ENCODE data around the gene R3HDM2.
A peak's percentile ranks its signal among the peaks of the same experiment; 100 is the strongest.

Gene R3HDM2

GRCh38 chr12:57240066-57240921 is 190.5 kb downstream of the R3HDM2 start:
- peak; percentile 53 for DNase-seq (ENCODE audit: low read depth, low spot score)

DNA sequence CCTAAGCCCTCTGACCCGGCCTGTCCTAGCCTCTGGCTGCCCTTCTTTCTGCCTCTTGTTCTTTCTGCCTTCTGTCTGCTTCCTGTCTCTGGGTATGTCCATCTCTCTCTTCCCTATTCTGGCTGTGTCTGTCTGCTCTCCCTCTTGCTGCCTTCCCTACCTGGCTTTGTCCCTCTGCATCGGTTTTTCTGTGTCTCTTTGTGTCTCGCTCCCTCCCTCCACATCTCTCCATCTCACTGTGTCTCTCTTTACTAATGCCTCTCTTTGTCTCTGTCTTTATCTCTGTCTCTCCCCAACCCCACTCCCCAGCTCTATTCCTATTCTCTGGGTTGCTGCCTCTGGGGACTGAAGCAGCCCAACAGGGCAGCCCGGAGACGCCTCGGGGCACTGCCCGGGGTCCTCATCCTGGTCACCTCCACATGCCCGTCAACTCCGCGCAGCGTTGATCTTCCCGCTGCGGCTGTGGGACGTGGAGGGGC is 191.2 kb downstream of the R3HDM2 start:
- DNase-seq (ENCODE audit: low read depth, low spot score) = no peak

GRCh38 chr12:57238854-57239554 is 191.8 kb downstream of the R3HDM2 start:
- peak; percentile 95 for DNase-seq (ENCODE audit: low read depth, low spot score)

- no peak for DNase-seq (ENCODE audit: low read depth, low spot score)
Observed at GRCh38 chr12:57237932-57238853, 192.7 kb downstream of the R3HDM2 start.

- DNase-seq (ENCODE audit: low read depth, low spot score) = no peak
Observed at GRCh38 chr12:57237596-57237931, 193.3 kb downstream of the R3HDM2 start.

GRCh38 chr12:57236925-57237595 is 193.8 kb downstream of the R3HDM2 start:
- DNase-seq (ENCODE audit: low read depth, low spot score) = no peak

DNA sequence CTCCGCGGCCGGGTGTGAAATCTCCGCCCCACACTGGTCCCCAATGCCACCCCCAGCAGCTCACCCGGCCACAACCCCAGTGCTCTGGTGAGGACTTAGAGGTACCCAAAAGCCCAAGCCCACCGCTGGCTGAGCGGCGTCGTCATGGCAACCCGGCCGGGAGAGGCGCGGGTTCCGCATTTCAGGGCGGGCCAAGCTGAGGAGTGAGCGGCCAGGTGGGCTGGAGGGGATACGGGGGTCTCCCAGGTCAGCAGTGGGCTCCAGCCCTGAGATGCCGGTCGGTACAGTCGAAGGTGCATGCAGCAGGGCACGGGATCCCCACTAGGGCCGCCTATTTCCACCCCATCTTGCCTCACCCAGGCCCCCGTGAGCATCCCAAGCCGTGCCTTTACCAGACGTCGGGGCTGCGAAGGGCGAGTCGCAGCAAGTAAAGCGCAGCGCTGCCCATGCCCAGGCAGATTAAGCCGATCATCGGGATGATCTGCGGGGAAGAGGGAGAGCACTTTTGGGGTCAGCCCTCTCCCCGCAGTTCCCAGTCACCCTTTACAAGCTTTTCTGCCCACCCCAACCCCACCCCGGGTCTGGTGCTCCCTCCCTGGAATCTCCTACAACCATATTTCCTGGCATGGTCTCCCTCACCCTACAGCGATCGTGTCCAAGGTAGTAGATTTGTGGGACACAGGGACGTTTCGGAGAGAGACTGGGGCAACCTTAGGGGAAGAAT is 194.5 kb downstream of the R3HDM2 start:
- DNase-seq (ENCODE audit: low read depth, low spot score) = no peak

- no peak for DNase-seq (ENCODE audit: low read depth, low spot score)
Observed at GRCh38 chr12:57235728-57236131, 195.1 kb downstream of the R3HDM2 start.

DNA sequence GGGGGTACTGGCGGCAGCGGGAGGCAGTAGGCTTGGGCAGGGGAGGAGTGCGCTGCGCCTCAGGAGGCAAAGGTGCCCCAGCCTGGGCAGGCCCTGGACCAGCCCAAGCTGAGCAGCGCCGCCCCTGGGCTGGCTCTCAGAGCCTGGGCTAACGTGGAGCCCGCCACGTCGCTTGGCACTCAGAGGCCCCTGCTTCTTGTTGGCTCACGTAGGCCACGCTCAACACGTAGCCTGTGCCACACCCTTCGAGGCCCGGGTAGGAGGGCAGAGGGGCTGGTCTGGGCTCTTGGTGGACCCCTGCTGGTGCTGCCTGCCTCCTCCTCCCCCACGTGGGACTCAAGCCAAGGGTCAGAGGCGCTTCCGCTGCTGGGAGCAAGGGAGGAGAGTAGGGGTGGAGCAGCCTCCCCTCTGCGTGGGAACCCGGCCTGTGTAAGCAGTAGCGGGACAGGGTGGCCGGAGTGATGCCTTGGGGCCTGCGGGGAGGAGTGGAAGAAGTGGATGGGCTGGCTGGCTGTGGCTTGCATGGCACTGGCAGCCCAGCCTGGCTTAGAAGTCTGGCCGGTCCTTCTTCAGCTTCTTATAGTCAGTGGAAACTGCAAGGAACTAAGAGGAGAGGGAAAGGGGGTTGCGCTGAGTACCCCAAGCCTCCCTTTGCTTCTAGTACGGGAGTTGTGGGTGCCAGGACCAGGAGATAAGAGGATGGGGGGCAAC is 195.7 kb downstream of the R3HDM2 start:
- DNase-seq (ENCODE audit: low read depth, low spot score) = no peak

DNA sequence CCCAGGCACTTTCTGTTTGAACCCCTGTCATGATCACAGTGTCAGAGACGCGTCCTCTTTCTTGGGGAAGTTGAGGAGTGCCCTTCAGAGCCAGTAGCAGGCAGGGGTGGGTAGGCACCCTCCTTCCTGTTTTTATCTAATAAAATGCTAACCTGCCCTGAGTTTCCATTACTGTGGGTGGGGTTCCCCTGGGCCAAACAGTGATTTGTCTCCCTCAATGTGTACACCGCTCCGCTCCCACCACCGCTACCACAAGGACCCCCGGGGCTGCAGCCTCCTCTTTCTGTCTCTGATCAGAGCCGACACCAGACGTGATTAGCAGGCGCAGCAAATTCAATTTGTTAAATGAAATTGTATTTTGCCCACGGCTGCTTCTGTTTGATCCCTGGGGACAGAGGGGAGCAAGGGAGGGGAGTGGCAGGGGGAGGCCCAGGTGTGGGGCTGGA is 196.2 kb downstream of the R3HDM2 start:
- no peak for DNase-seq (ENCODE audit: low read depth, low spot score)

- DNase-seq (ENCODE audit: low read depth, low spot score) = no peak
Observed at GRCh38 chr12:57234233-57234570, 196.6 kb downstream of the R3HDM2 start.

DNA sequence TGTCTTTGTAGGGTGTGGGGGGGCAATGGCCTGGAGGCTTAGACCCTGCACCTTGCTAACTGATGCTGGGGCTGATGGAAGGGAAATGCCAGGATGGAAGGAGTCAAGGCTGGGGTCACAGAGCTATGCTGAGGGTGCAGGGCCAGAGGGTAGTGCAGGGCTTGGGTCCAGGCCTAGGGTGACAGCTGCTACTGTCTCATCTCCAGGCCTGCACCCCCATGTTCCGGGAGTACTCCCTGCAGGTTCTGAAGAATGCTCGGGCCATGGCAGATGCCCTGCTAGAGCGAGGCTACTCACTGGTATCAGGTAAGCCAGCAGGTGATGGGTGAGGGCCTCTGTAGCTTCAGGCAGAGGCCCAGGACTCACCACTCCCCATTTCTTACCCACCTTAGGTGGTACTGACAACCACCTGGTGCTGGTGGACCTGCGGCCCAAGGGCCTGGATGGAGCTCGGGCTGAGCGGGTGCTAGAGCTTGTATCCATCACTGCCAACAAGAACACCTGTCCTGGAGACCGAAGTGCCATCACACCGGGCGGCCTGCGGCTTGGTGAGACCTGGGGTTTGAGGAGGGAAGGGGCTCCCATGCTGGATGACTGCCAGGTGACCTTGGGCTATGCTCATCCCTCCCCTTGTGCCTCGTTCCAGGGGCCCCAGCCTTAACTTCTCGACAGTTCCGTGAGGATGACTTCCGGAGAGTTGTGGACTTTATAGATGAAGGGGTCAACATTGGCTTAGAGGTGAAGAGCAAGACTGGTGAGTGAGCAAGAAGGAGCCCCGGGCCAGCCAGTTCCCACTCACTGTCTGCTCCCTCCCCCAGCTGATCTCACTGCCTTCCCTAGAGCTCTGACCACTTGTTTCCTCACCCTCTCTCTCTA is 197.2 kb downstream of the R3HDM2 start:
- no peak for DNase-seq (ENCODE audit: low read depth, low spot score)

- no peak for DNase-seq (ENCODE audit: low read depth, low spot score)
Observed at GRCh38 chr12:57232156-57232756, 198.6 kb downstream of the R3HDM2 start.

GRCh38 chr12:57231276-57232021 is 199.4 kb downstream of the R3HDM2 start:
- no peak for DNase-seq (ENCODE audit: low read depth, low spot score)

DNA sequence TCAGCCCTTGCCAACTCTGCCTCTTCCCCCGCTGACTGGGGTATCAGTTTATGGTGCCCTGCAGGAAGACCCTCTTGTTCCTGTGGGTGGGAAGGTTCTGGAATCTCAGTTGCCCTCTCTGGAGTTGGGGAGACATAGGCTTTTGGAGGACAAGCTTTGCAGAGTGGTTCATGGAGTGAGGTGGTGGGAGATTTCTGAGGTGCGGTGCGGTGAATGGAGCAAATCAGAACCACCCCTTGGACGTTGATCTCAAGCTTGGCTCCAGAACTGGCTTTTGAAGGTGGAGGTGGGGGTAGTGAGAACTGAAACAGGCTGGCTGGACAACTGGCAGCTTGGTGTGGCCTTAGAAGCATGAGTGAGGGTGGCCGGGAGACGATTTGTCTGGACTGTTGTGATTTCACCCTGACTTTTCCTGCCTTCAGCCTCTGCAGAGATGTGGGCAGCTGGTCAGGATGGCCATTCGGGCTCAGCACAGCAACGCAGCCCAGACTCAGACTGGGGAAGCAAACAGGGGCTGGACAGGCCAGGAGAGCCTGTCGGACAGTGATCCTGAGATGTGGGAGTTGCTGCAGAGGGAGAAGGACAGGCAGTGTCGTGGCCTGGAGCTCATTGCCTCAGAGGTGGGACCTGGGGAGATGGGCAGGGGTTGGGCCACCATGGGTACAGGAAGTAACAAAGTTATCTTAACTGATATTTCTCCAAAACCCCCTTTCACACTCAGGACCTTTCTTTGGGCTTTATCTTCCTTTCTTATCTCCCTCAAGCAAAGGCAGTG is 200.3 kb downstream of the R3HDM2 start:
- no peak for DNase-seq (ENCODE audit: low read depth, low spot score)

- peak; percentile 97 for DNase-seq (ENCODE audit: low read depth, low spot score)
Observed at GRCh38 chr12:57229634-57230380, 201.0 kb downstream of the R3HDM2 start, which contains the start of gene SHMT2. Gene SHMT2, plus strand, starts transcription at chr12:57229711. Its CDS starts 68 bp downstream, at chr12:57229779.
